Stimulated activated CD8-positive, alpha-beta memory T cell treated with anti-CD3 and anti-CD28 coated beads, Interleukin-12 subunit alpha, Interleukin-12 subunit beta, amount 100 ng/mL, for 1 hour (primary cell): Measurements from ENCODE around the gene FMR1NB.

Experiments used
- DNase-seq: peaks from one replicate; pipeline ENCODE4 v3.0.0-alpha.2; 2020; ENCODE audit warnings: low read depth

FMR1NB gene

GRCh38 chrX:148070504-148070877 lies 89.4 kb downstream of the FMR1NB start:
- DNase-seq: no peak
